Sigmoid colon (tissue), 4 donors: Measurements from ENCODE around the gene TSPAN32.

Experiments used
- CTCF ChIP-seq, 4 experiments: fragments of 450-650 bp in 3 of 4; fragments of 200-600 bp in 1 of 4; IDR thresholded peaks; one replicate each; pipeline ENCODE4 v1.5.1; 2016 to 2019; ENCODE audit warnings: antibody characterized with exemption in 4 of 4, mild to moderate bottlenecking in 3 of 4, moderate library complexity in 2 of 4
- EP300 ChIP-seq, 4 donors: sonication (generic); formaldehyde crosslinking; IDR thresholded peaks; one replicate each; pipeline ENCODE4 v1.6.1; 2017; ENCODE audit warnings: antibody characterized with exemption in 4 of 4
- POLR2A ChIP-seq, 2 donors: fragments of 450-650 bp; IDR thresholded peaks; one replicate each; pipeline ENCODE4 v1.6.1; 2016; ENCODE audit warnings: antibody characterized with exemption in 2 of 2, mild to moderate bottlenecking in 2 of 2, moderate library complexity in 2 of 2
- POLR2AphosphoS5 ChIP-seq, 4 donors: sonication (generic); formaldehyde crosslinking; IDR thresholded peaks; one replicate each; pipeline ENCODE4 v1.6.1; 2017; ENCODE audit warnings: antibody characterized with exemption in 4 of 4

- TF ChIP-seq CTCF (IDR thresholded peaks at IDR 0.05) (no peak), EP300 (IDR thresholded peaks at IDR 0.05) (no peak), POLR2A (IDR thresholded peaks at IDR 0.05) (no peak), POLR2AphosphoS5 (IDR thresholded peaks at IDR 0.05) (no peak)
These were observed 15.1 kb downstream of the TSPAN32 start for GRCh38 chr11:2316963-2317244.
